ENCODE results near the gene PVALB.

DNA sequence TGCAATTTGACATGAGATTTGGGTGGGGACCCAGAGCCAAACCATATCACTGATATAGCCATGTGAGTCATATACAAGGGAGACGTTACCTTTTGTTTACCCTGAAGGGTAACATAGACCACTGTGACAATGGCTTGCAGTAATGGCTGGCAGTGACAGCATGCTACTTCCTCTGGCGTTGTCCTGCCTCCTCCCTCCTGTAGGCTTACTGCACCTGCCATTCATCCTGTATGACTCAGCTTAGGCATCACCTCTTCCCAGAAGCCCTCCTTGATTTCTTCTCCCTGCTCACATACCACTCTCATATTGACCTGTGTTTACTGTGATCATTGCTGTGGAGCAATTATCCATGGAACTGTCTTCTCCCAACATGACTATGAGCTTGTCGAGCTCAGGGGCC lies 12.0 kb upstream of the PVALB start:
- TF ChIP-seq, protein P1, sequence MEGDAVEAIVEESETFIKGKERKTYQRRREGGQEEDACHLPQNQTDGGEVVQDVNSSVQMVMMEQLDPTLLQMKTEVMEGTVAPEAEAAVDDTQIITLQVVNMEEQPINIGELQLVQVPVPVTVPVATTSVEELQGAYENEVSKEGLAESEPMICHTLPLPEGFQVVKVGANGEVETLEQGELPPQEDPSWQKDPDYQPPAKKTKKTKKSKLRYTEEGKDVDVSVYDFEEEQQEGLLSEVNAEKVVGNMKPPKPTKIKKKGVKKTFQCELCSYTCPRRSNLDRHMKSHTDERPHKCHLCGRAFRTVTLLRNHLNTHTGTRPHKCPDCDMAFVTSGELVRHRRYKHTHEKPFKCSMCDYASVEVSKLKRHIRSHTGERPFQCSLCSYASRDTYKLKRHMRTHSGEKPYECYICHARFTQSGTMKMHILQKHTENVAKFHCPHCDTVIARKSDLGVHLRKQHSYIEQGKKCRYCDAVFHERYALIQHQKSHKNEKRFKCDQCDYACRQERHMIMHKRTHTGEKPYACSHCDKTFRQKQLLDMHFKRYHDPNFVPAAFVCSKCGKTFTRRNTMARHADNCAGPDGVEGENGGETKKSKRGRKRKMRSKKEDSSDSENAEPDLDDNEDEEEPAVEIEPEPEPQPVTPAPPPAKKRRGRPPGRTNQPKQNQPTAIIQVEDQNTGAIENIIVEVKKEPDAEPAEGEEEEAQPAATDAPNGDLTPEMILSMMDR (IDR thresholded peaks at IDR 0.05) = no peak
- no peak for TF ChIP-seq POLR2A (IDR thresholded peaks at IDR 0.05)

All from heart left ventricle (tissue), 13 donors.